ENCODE measurements around the gene ARL4C. TPM values are rescaled to one million over a fixed set of nuclear protein-coding genes. Genes with fewer than 3 reads are reported as not detected.
"Not testable (repeated sequence)": the region's sequence is repeated elsewhere in the genome, so short reads cannot be mapped to it uniquely, and the experiment has no call there.

Gene ARL4C
- total RNA-seq, 1 experiment from 2014 or later = 151 TPM

DNA sequence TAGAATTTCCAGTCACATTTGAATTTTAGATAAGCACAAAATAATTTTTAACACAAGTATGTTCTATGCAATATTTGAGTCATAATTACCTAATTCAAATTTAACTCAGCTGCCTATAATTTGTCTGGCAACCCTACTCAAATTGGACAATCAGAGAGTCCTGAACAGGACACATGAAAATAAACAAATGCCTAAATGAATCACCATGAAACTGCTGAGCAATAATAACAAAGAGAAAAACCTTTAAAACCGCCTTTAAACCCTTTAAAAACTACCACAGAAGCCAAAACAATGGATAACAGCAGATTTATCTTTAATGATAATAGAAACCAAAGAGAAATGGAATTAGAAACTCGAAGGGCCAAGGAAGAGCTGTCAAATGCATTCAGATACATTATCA lies 39.5 kb downstream of the ARL4C start:
- Histone ChIP-seq H3K27me3 (ENCODE audit: control insufficient read depth, insufficient read depth, low read length) (no peaks in the 10 kb centered on the region), H3K4me3 (ENCODE audit: low read depth in 2 of 2, low read length in 2 of 2) (no peak overlapping the region), H3K4me1 (ENCODE audit: control insufficient read depth, insufficient read depth, low read length) (peaks cover 8% of the 10 kb centered on the region), H3K36me3 (ENCODE audit: control insufficient read depth, insufficient read depth, low read length) (no peaks in the 10 kb centered on the region), H3K27ac (ENCODE audit: low read length) (no peak overlapping the region), H3K9me3 (ENCODE audit: control insufficient read depth, insufficient read depth, low read depth, low read length) (peaks cover 5% of the 10 kb centered on the region; the same call in 1 of the 2 replicates)
- no peak for DNase-seq (ENCODE audit: low read depth, low spot score)
- ATAC-seq = no peak
- in situ Hi-C loops (cut with HindIII; ENCODE audit: low pct_unique_long_range_greater_than_20kb, low sequenced_read_pairs) (no loop called here), intact Hi-C loops (cut with micrococcal nuclease; ENCODE audit: unreplicated experiment) (no loop called here)
- POLR2A ChIA-PET = no interaction called here
- BruUV-seq (replicated peaks) = no TSS peak
- TF ChIP-seq SIN3A (IDR thresholded peaks at IDR 0.05; ENCODE audit: borderline replicate concordance, insufficient read depth, low read depth, low read length) = no peak
- TF ChIP-seq, protein P1, sequence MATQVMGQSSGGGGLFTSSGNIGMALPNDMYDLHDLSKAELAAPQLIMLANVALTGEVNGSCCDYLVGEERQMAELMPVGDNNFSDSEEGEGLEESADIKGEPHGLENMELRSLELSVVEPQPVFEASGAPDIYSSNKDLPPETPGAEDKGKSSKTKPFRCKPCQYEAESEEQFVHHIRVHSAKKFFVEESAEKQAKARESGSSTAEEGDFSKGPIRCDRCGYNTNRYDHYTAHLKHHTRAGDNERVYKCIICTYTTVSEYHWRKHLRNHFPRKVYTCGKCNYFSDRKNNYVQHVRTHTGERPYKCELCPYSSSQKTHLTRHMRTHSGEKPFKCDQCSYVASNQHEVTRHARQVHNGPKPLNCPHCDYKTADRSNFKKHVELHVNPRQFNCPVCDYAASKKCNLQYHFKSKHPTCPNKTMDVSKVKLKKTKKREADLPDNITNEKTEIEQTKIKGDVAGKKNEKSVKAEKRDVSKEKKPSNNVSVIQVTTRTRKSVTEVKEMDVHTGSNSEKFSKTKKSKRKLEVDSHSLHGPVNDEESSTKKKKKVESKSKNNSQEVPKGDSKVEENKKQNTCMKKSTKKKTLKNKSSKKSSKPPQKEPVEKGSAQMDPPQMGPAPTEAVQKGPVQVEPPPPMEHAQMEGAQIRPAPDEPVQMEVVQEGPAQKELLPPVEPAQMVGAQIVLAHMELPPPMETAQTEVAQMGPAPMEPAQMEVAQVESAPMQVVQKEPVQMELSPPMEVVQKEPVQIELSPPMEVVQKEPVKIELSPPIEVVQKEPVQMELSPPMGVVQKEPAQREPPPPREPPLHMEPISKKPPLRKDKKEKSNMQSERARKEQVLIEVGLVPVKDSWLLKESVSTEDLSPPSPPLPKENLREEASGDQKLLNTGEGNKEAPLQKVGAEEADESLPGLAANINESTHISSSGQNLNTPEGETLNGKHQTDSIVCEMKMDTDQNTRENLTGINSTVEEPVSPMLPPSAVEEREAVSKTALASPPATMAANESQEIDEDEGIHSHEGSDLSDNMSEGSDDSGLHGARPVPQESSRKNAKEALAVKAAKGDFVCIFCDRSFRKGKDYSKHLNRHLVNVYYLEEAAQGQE (IDR thresholded peaks at IDR 0.05; ENCODE audit: insufficient read depth in 1 of 2, low read depth in 2 of 2, low read length in 1 of 2) = no peak
- TF ChIP-seq POLR2AphosphoS5 (IDR thresholded peaks at IDR 0.05; ENCODE audit: low read depth, low read length) = no peak
- CTCF ChIA-PET = no interaction called here

DNA sequence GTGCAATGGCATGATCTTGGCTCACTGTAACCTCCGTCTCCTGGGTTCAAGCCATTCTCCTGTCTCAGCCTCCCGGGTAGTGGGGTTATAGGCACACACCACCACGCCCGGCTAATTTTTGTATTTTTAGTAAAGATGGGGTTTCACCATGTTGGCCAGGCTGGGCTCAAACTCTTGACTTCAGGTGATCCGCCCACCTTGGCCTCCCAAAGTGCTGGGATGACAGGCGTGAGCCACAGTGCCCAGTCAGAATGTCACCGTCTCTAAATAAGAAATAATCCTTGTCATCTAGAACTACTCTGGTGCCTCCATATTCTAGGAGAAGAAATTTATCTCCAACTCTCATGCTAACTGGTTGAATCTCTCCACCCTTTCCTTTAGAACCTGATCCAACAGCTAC lies 41.6 kb downstream of the ARL4C start:
- intact Hi-C loops (cut with micrococcal nuclease; ENCODE audit: unreplicated experiment); H3K4me3 ChIP-seq (ENCODE audit: low read depth in 2 of 2, low read length in 2 of 2); H3K4me1 ChIP-seq (ENCODE audit: control insufficient read depth, insufficient read depth, low read length); H3K27ac ChIP-seq (ENCODE audit: low read length); DNase-seq (ENCODE audit: low read depth, low spot score); BruUV-seq (replicated peaks); ATAC-seq; POLR2A ChIA-PET; H3K9me3 ChIP-seq (ENCODE audit: control insufficient read depth, insufficient read depth, low read depth, low read length); in situ Hi-C loops (cut with HindIII; ENCODE audit: low pct_unique_long_range_greater_than_20kb, low sequenced_read_pairs); H3K27me3 ChIP-seq (ENCODE audit: control insufficient read depth, insufficient read depth, low read length); H3K36me3 ChIP-seq (ENCODE audit: control insufficient read depth, insufficient read depth, low read length): not testable (repeated sequence)
- CTCF ChIA-PET = interaction anchor here (0.6 kb wide), 1 partner anchor 276 kb away, joined by 3 read pairs; no protein-coding TSS in a partner anchor

DNA sequence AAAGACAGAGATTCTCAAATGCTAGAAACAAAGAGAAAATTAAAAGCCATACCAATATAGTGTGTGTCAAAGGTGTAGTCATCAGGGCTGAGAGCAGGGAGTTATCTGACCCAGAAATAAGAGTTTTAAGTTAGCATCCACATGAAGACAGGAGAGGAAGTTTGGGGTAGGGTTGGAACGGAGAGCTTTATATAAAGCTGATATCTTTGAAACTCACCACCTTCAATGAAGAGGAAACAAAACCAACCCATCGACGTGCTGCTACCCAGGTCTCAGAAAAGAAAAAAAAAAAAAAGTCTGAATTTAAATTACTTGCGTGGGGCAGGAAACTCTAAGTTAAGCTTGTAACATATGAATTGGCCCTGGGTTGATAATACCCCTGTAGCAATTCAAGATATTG lies 42.4 kb downstream of the ARL4C start:
- Histone ChIP-seq H3K27me3 (ENCODE audit: control insufficient read depth, insufficient read depth, low read length) (no peaks in the 10 kb centered on the region), H3K4me3 (ENCODE audit: low read depth in 2 of 2, low read length in 2 of 2) (no peak overlapping the region), H3K9me3 (ENCODE audit: control insufficient read depth, insufficient read depth, low read depth, low read length) (peaks cover 5% of the 10 kb centered on the region; the same call in 1 of the 2 replicates), H3K27ac (ENCODE audit: low read length) (no peak overlapping the region), H3K36me3 (ENCODE audit: control insufficient read depth, insufficient read depth, low read length) (no peaks in the 10 kb centered on the region), H3K4me1 (ENCODE audit: control insufficient read depth, insufficient read depth, low read length) (peaks cover 4% of the 10 kb centered on the region; the same call in 1 of the 2 replicates)
- DNase-seq (ENCODE audit: low read depth, low spot score) (no peak), ATAC-seq (no peak)
- ChIA-PET POLR2A (interaction anchor here (0.7 kb wide), 1 partner anchor 335 kb away, joined by 9 read pairs; no protein-coding TSS in a partner anchor), CTCF (interaction anchor here (0.6 kb wide), 1 partner anchor 275 kb away, joined by 3 read pairs; no protein-coding TSS in a partner anchor)
- intact Hi-C loops (cut with micrococcal nuclease; ENCODE audit: unreplicated experiment) (no loop called here), in situ Hi-C loops (cut with HindIII; ENCODE audit: low pct_unique_long_range_greater_than_20kb, low sequenced_read_pairs) (no loop called here)
- no TSS peak for BruUV-seq (replicated peaks)
- TF ChIP-seq SIN3A (IDR thresholded peaks at IDR 0.05; ENCODE audit: borderline replicate concordance, insufficient read depth, low read depth, low read length) (no peak), TCF7L2 (IDR thresholded peaks at IDR 0.05; ENCODE audit: low read depth, low read length) (no peak), POLR2AphosphoS5 (IDR thresholded peaks at IDR 0.05; ENCODE audit: low read depth, low read length) (no peak)
- TF ChIP-seq, protein P2, sequence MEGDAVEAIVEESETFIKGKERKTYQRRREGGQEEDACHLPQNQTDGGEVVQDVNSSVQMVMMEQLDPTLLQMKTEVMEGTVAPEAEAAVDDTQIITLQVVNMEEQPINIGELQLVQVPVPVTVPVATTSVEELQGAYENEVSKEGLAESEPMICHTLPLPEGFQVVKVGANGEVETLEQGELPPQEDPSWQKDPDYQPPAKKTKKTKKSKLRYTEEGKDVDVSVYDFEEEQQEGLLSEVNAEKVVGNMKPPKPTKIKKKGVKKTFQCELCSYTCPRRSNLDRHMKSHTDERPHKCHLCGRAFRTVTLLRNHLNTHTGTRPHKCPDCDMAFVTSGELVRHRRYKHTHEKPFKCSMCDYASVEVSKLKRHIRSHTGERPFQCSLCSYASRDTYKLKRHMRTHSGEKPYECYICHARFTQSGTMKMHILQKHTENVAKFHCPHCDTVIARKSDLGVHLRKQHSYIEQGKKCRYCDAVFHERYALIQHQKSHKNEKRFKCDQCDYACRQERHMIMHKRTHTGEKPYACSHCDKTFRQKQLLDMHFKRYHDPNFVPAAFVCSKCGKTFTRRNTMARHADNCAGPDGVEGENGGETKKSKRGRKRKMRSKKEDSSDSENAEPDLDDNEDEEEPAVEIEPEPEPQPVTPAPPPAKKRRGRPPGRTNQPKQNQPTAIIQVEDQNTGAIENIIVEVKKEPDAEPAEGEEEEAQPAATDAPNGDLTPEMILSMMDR (IDR thresholded peaks at IDR 0.05) = no peak
- TF ChIP-seq, protein P1 (IDR thresholded peaks at IDR 0.05; ENCODE audit: insufficient read depth in 1 of 2, low read depth in 2 of 2, low read length in 1 of 2) = no peak

Measured in Panc1 (cell line).